Fibroblast of lung (primary cell): Measurements from ENCODE around the gene TTC17. TPM values are rescaled to one million over a fixed set of nuclear protein-coding genes. Genes with fewer than 3 reads are reported as not detected.
A peak's percentile ranks its signal among the peaks of the same experiment; 100 is the strongest.
"Not testable (repeated sequence)": the region's sequence is repeated elsewhere in the genome, so short reads cannot be mapped to it uniquely, and the experiment has no call there.

Experiments
- DNase-seq, 2 donors: peaks; one replicate each; pipeline versions ENCODE4 v3.0.0 to v3.0.0-alpha.2; 2010; ENCODE audit warnings: low read depth in 2 of 2
- H2AFZ ChIP-seq: 2 replicates; pipeline ENCODE4 v1.5.1; 2012; ENCODE audit warnings: low read length, control low read depth, inconsistent platforms
- H3K27ac ChIP-seq: 2 replicates; pipeline ENCODE4 v1.5.1; 2011; ENCODE audit warnings: low read length, control low read depth; ENCODE audit not compliant: insufficient read depth
- H3K27me3 ChIP-seq: 2 replicates; pipeline ENCODE4 v1.5.1; 2011; ENCODE audit warnings: mild to moderate bottlenecking, low read length; ENCODE audit not compliant: control insufficient read depth, insufficient read depth
- H3K36me3 ChIP-seq: 2 replicates; pipeline ENCODE4 v1.5.1; 2011; ENCODE audit warnings: low read length; ENCODE audit not compliant: control insufficient read depth, insufficient read depth
- H3K4me1 ChIP-seq: 2 replicates; pipeline ENCODE4 v1.5.1; 2011; ENCODE audit warnings: low read length; ENCODE audit not compliant: control insufficient read depth, insufficient read depth; ENCODE audit errors: extremely low read depth
- H3K4me2 ChIP-seq: 2 replicates; pipeline ENCODE4 v1.5.1; 2011; ENCODE audit warnings: low read length, control low read depth; ENCODE audit not compliant: insufficient read depth; ENCODE audit errors: extremely low read depth
- H3K4me3 ChIP-seq, 4 experiments: fragments of 200-600 bp in 1 of 4; sonication (generic) in 1 of 4; replicated peaks in 1 of 4; 2 replicates each; pipeline ENCODE4 v1.5.1; 2011 to 2016; ENCODE audit warnings: low read length in 4 of 4, low read depth in 3 of 4, mild to moderate bottlenecking in 3 of 4, control low read depth in 2 of 4, inconsistent platforms in 1 of 4, mixed read lengths in 1 of 4; ENCODE audit not compliant: insufficient read depth in 1 of 4; ENCODE audit errors: control extremely low read depth in 1 of 4
- H3K79me2 ChIP-seq: 2 replicates; pipeline ENCODE4 v1.5.1; 2012; ENCODE audit warnings: mild to moderate bottlenecking, low read length, inconsistent platforms; ENCODE audit not compliant: control insufficient read depth, insufficient read depth
- H3K9ac ChIP-seq: 2 replicates; pipeline ENCODE4 v1.5.1; 2011; ENCODE audit warnings: mild to moderate bottlenecking, low read length, control low read depth; ENCODE audit not compliant: insufficient read depth
- H3K9me3 ChIP-seq: 2 replicates; pipeline ENCODE4 v1.5.1; 2012; ENCODE audit warnings: low read depth, low read length; ENCODE audit not compliant: control insufficient read depth, insufficient read depth
- H4K20me1 ChIP-seq: 2 replicates; pipeline ENCODE4 v1.5.1; 2011; ENCODE audit warnings: low read length; ENCODE audit not compliant: control insufficient read depth, insufficient read depth; ENCODE audit errors: extremely low read depth
- CTCF ChIP-seq, 2 donors: IDR thresholded peaks in 1 of 2; conservative IDR thresholded peaks in 1 of 2; 1 replicate in 1 of 2; 2 replicates in 1 of 2; pipeline ENCODE4 v1.5.1; 2011 to 2012; ENCODE audit warnings: low read length in 2 of 2, control low read depth in 1 of 2, inconsistent platforms in 1 of 2, low read depth in 1 of 2, mild to moderate bottlenecking in 1 of 2
- EZH2 ChIP-seq: IDR thresholded peaks from 2 replicates; pipeline ENCODE4 v1.5.1; 2012; ENCODE audit warnings: low read length, control low read depth, mild to moderate bottlenecking; ENCODE audit errors: missing control alignments
- polyA plus RNA-seq, 2 donors: library from polyadenylated mRNA; depleted of rRNA in 1 of 2; stranded (reverse) in 1 of 2; unstranded in 1 of 2; fragments of >200 nt; gene quantifications; 2 replicates each; pipeline ENCODE4 v1.2.1, GENCODE V29; 2011 to 2012; ENCODE audit warnings: missing spikeins in 1 of 2
- total RNA-seq: library from RNA; depleted of rRNA; stranded (reverse); fragments of >200 nt; gene quantifications from 2 replicates; pipeline ENCODE4 v1.2.1, GENCODE V29; 2014

Gene TTC17
- total and polyA plus RNA-seq, 2 donors (not counting 1 experiment from before 2014, with no cell fraction given) = 72.3 to 129 TPM

- H3K36me3 ChIP-seq = peaks cover 4% of the 10 kb centered on the region
- no peaks in the 10 kb centered on the region for H3K9me3 ChIP-seq
- no peak overlapping the region for H2AFZ ChIP-seq
- no peaks in the 10 kb centered on the region for H3K4me1 ChIP-seq
- no peak for DNase-seq
- TF ChIP-seq CTCF (conservative IDR thresholded peaks at IDR 0.05 in 1 of 2, IDR thresholded peaks at IDR 0.05 in 1 of 2; ENCODE audit: low read depth in 1 of 2, low read length in 2 of 2) = no peak
- TF ChIP-seq EZH2 = no peak
- peak overlapping the region; percentile 48 for H3K27ac ChIP-seq
- no peaks in the 10 kb centered on the region for H4K20me1 ChIP-seq
- no peak overlapping the region for H3K4me3 ChIP-seq
- H3K4me2 ChIP-seq = no peak overlapping the region
- H3K9ac ChIP-seq = no peak overlapping the region
- no peaks in the 10 kb centered on the region for H3K27me3 ChIP-seq
- H3K79me2 ChIP-seq = no peaks in the 10 kb centered on the region
Observed at GRCh38 chr11:43328482-43328881, 30.2 kb upstream of the TTC17 start.

- H3K27ac ChIP-seq = no peak overlapping the region
- H3K9me3 ChIP-seq = no peaks in the 10 kb centered on the region
- H3K4me2 ChIP-seq = no peak overlapping the region
- no peaks in the 10 kb centered on the region for H3K27me3 ChIP-seq
- H3K4me1 ChIP-seq = no peaks in the 10 kb centered on the region
- H4K20me1 ChIP-seq = no peaks in the 10 kb centered on the region
- no peak overlapping the region for H2AFZ ChIP-seq
- DNase-seq = no peak
- TF ChIP-seq EZH2 = no peak
- TF ChIP-seq CTCF (conservative IDR thresholded peaks at IDR 0.05 in 1 of 2, IDR thresholded peaks at IDR 0.05 in 1 of 2; ENCODE audit: low read depth in 1 of 2, low read length in 2 of 2) = no peak
- no peak overlapping the region for H3K4me3 ChIP-seq
- H3K79me2 ChIP-seq = no peaks in the 10 kb centered on the region
- H3K36me3 ChIP-seq = no peaks in the 10 kb centered on the region
- no peak overlapping the region for H3K9ac ChIP-seq
Observed at GRCh38 chr11:43341159-43341558, 17.6 kb upstream of the TTC17 start.

GRCh38 chr11:43351426-43351825, 7.3 kb upstream of the TTC17 start:
- not testable (repeated sequence) for DNase-seq, H3K27ac ChIP-seq, H3K27me3 ChIP-seq, H3K9ac ChIP-seq, H3K4me3 ChIP-seq, H3K79me2 ChIP-seq, H3K9me3 ChIP-seq, H4K20me1 ChIP-seq, H3K36me3 ChIP-seq, H3K4me1 ChIP-seq, H3K4me2 ChIP-seq, H2AFZ ChIP-seq
